ENCODE results near the gene ATXN7. TPM values are rescaled to one million over a fixed set of nuclear protein-coding genes. Genes with fewer than 3 reads are reported as not detected.

ATXN7 gene
- total RNA-seq, 1 experiment from 2014 or later: 27.5 TPM

- Histone ChIP-seq H3K4me2 (ENCODE audit: low read length) (no peak overlapping the region), H3K9ac (ENCODE audit: low read length) (no peak overlapping the region), H3K36me3 (ENCODE audit: control insufficient read depth in 1 of 2, insufficient read depth in 2 of 2, low read length in 2 of 2) (no peaks in the 10 kb centered on the region), H3K4me3 (replicated peaks in 1 of 2; ENCODE audit: low read depth in 1 of 2, low read length in 2 of 2) (no peak overlapping the region), H4K20me1 (ENCODE audit: insufficient read depth) (peaks cover 4% of the 10 kb centered on the region; the same call in 1 of the 2 replicates), H3K79me2 (ENCODE audit: insufficient read depth, low read length) (peaks cover 61% of the 10 kb centered on the region), H3K4me1 (ENCODE audit: control insufficient read depth in 1 of 2, insufficient read depth in 2 of 2, low read length in 2 of 2) (peaks cover 13 to 15% of the 10 kb centered on the region in 2 experiments), H3K9me3 (ENCODE audit: control insufficient read depth in 1 of 2, insufficient read depth in 1 of 2, low read depth in 1 of 2, low read length in 2 of 2) (no peaks in the 10 kb centered on the region), H3K9me2 (ENCODE audit: insufficient read depth) (no peaks in the 10 kb centered on the region), H3K27ac (ENCODE audit: low read depth, low read length) (no peak overlapping the region), H3K27me3 (ENCODE audit: insufficient read depth, low read length) (no peaks in the 10 kb centered on the region), H2AFZ (ENCODE audit: low read depth, low read length, poor library complexity, severe bottlenecking) (no peak overlapping the region)
- TF ChIP-seq SP1 (IDR thresholded peaks at IDR 0.05; ENCODE audit: low read depth) (no peak), MAX (IDR thresholded peaks at IDR 0.05) (no peak), RAD21 (IDR thresholded peaks at IDR 0.05; ENCODE audit: low read depth) (no peak), POLR2A (IDR thresholded peaks at IDR 0.05; ENCODE audit: borderline replicate concordance, extremely low read depth, insufficient read depth, insufficient read length) (no peak), ELF1 (IDR thresholded peaks at IDR 0.05; ENCODE audit: borderline replicate concordance, low read depth) (no peak), FOSL1 (IDR thresholded peaks at IDR 0.05; ENCODE audit: low read depth) (no peak), ZNF274 (IDR thresholded peaks at IDR 0.05; ENCODE audit: low read depth, low read length) (no peak), ZFX (IDR thresholded peaks at IDR 0.05) (no peak), CEBPB (IDR thresholded peaks at IDR 0.05; ENCODE audit: low read depth) (no peak), POLR2AphosphoS5 (IDR thresholded peaks at IDR 0.05; ENCODE audit: low read depth, low read length) (no peak), EZH2phosphoT487 (IDR thresholded peaks at IDR 0.05; ENCODE audit: borderline replicate concordance) (no peak), TCF7L2 (IDR thresholded peaks at IDR 0.05; ENCODE audit: borderline replicate concordance, extremely low read depth, insufficient read depth, insufficient read length) (no peak), EZH2 (IDR thresholded peaks at IDR 0.05) (no peak), SRF (IDR thresholded peaks at IDR 0.05; ENCODE audit: low read depth) (no peak), SIN3A (IDR thresholded peaks at IDR 0.05; ENCODE audit: low read depth) (no peak), YY1 (IDR thresholded peaks at IDR 0.05; ENCODE audit: extremely low read depth, insufficient replicate concordance, low read depth, low read length) (no peak), CBX3 (IDR thresholded peaks at IDR 0.05; ENCODE audit: low read depth) (no peak)
- TF ChIP-seq, protein P1, sequence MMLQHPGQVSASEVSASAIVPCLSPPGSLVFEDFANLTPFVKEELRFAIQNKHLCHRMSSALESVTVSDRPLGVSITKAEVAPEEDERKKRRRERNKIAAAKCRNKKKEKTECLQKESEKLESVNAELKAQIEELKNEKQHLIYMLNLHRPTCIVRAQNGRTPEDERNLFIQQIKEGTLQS (IDR thresholded peaks at IDR 0.05): no peak
- TF ChIP-seq, protein P2, sequence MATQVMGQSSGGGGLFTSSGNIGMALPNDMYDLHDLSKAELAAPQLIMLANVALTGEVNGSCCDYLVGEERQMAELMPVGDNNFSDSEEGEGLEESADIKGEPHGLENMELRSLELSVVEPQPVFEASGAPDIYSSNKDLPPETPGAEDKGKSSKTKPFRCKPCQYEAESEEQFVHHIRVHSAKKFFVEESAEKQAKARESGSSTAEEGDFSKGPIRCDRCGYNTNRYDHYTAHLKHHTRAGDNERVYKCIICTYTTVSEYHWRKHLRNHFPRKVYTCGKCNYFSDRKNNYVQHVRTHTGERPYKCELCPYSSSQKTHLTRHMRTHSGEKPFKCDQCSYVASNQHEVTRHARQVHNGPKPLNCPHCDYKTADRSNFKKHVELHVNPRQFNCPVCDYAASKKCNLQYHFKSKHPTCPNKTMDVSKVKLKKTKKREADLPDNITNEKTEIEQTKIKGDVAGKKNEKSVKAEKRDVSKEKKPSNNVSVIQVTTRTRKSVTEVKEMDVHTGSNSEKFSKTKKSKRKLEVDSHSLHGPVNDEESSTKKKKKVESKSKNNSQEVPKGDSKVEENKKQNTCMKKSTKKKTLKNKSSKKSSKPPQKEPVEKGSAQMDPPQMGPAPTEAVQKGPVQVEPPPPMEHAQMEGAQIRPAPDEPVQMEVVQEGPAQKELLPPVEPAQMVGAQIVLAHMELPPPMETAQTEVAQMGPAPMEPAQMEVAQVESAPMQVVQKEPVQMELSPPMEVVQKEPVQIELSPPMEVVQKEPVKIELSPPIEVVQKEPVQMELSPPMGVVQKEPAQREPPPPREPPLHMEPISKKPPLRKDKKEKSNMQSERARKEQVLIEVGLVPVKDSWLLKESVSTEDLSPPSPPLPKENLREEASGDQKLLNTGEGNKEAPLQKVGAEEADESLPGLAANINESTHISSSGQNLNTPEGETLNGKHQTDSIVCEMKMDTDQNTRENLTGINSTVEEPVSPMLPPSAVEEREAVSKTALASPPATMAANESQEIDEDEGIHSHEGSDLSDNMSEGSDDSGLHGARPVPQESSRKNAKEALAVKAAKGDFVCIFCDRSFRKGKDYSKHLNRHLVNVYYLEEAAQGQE (IDR thresholded peaks at IDR 0.05; ENCODE audit: low read depth): no peak
- TF ChIP-seq, protein P3, sequence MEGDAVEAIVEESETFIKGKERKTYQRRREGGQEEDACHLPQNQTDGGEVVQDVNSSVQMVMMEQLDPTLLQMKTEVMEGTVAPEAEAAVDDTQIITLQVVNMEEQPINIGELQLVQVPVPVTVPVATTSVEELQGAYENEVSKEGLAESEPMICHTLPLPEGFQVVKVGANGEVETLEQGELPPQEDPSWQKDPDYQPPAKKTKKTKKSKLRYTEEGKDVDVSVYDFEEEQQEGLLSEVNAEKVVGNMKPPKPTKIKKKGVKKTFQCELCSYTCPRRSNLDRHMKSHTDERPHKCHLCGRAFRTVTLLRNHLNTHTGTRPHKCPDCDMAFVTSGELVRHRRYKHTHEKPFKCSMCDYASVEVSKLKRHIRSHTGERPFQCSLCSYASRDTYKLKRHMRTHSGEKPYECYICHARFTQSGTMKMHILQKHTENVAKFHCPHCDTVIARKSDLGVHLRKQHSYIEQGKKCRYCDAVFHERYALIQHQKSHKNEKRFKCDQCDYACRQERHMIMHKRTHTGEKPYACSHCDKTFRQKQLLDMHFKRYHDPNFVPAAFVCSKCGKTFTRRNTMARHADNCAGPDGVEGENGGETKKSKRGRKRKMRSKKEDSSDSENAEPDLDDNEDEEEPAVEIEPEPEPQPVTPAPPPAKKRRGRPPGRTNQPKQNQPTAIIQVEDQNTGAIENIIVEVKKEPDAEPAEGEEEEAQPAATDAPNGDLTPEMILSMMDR (IDR thresholded peaks at IDR 0.05 in 2 of 3, conservative IDR thresholded peaks at IDR 0.05 in 1 of 3; ENCODE audit: borderline replicate concordance in 1 of 3, insufficient read depth in 1 of 3, low read depth in 2 of 3, low read length in 2 of 3): no peak
- ChIA-PET RAD21 (ENCODE audit: low non-redundant PET in 1 of 2, low total read pairs in 2 of 2, uncharacterized antibody in 2 of 2, unreplicated experiment in 2 of 2) (no interaction called here), POLR2A (no interaction called here), CTCF (no interaction called here)
- no TSS peak for BruUV-seq (replicated peaks)
- ATAC-seq (no peak), DNase-seq (ENCODE audit: low read depth, low spot score) (no peak)
- intact Hi-C loops (cut with micrococcal nuclease): loop anchor here (5.0 kb wide), 1 partner anchor 37 kb away; no protein-coding TSS in a partner anchor
Measured at GRCh38 chr3:63870615-63871005, 6.9 kb downstream of the ATXN7 start.

Data from HCT116 (cell line).